K562 (cell line): ENCODE measurements around the gene GRIN2D. TPM values are rescaled to one million over a fixed set of nuclear protein-coding genes. Genes with fewer than 3 reads are reported as not detected.

Experiments used
- BCOR ChIP-seq: fragments of 450-650 bp; IDR thresholded peaks from 2 replicates; pipeline ENCODE4 v1.6.1; 2016
- BHLHE40 ChIP-seq: IDR thresholded peaks from 2 replicates; pipeline ENCODE4 v1.6.1; 2011; ENCODE audit warnings: low read length, improper control_type of control experiment
- EGR1 ChIP-seq: fragments of 450-650 bp; conservative IDR thresholded peaks from 2 replicates; pipeline ENCODE4 v1.6.1; 2017; ENCODE audit warnings: mild to moderate bottlenecking
- MCM2 ChIP-seq: fragments of 450-650 bp; IDR thresholded peaks from 2 replicates; pipeline ENCODE4 v1.6.1; 2017; ENCODE audit warnings: low read depth, mild to moderate bottlenecking
- MIER1 ChIP-seq: fragments of 450-650 bp; IDR thresholded peaks from 2 replicates; pipeline ENCODE4 v1.6.1; 2016; ENCODE audit warnings: antibody characterized with exemption, mild to moderate bottlenecking, low read depth
- MTA1 ChIP-seq: fragments of 450-650 bp; IDR thresholded peaks from 2 replicates; pipeline ENCODE4 v1.6.1; 2017; ENCODE audit warnings: borderline replicate concordance
- MXI1 ChIP-seq: IDR thresholded peaks from 2 replicates; pipeline ENCODE4 v1.6.1; 2011; ENCODE audit warnings: low read depth, mild to moderate bottlenecking, improper control_type of control experiment, low read length
- POLR2A ChIP-seq: fragments of 450-650 bp; conservative IDR thresholded peaks from 2 replicates; pipeline ENCODE4 v1.6.1; 2016
- RBFOX2 ChIP-seq: fragments of 200-400 bp; formaldehyde crosslinking; IDR thresholded peaks from 2 replicates; pipeline ENCODE4 v1.6.1; 2017; ENCODE audit warnings: low read depth, mild to moderate bottlenecking, low read length, moderate library complexity
- SMAD1 ChIP-seq: fragments of 150-350 bp; IDR thresholded peaks from 2 replicates; pipeline ENCODE4 v1.6.1; 2014; ENCODE audit warnings: low read length, low read depth; ENCODE audit not compliant: partially characterized antibody
- SRSF7 ChIP-seq: fragments of 200-400 bp; formaldehyde crosslinking; optimal IDR thresholded peaks from 2 replicates; pipeline ENCODE3; 2017; ENCODE audit warnings: mild to moderate bottlenecking, low read depth, low read length
- TAF1 ChIP-seq: IDR thresholded peaks from 2 replicates; pipeline ENCODE4 v1.6.1; 2011; ENCODE audit warnings: mild to moderate bottlenecking, low read length, moderate library complexity; ENCODE audit not compliant: insufficient read depth, control insufficient read depth, severe bottlenecking; ENCODE audit errors: extremely low read depth
- YY1 ChIP-seq, 3 experiments: IDR thresholded peaks; 2 replicates each; pipeline ENCODE4 v1.6.1; 2011; ENCODE audit warnings: low read length in 2 of 3, mild to moderate bottlenecking in 2 of 3, moderate library complexity in 2 of 3, borderline replicate concordance in 1 of 3, control low read depth in 1 of 3, low read depth in 1 of 3; ENCODE audit not compliant: insufficient read depth in 3 of 3, insufficient replicate concordance in 2 of 3, control insufficient read depth in 1 of 3, insufficient read length in 1 of 3; ENCODE audit errors: extremely low read depth in 1 of 3
- ZBTB7A ChIP-seq: IDR thresholded peaks from 2 replicates; pipeline ENCODE4 v1.6.1; 2011; ENCODE audit warnings: low read depth, mild to moderate bottlenecking, low read length, moderate library complexity, borderline replicate concordance; ENCODE audit not compliant: control insufficient read depth
- ZFP36 ChIP-seq: fragments of 150-350 bp; IDR thresholded peaks from 2 replicates; pipeline ENCODE4 v1.6.1; 2018; ENCODE audit warnings: low read length, low read depth; ENCODE audit not compliant: partially characterized antibody
- ZNF79 ChIP-seq: fragments of 250-450 bp; sonication (Bioruptor Pico); IDR thresholded peaks from 2 replicates; pipeline ENCODE4 v1.4.0; 2020; ENCODE audit warnings: low read depth, mild to moderate bottlenecking, moderate library complexity
- polyA plus RNA-seq, 8 experiments: library from polyadenylated mRNA; depleted of rRNA in 4 of 8; stranded (reverse) in 5 of 8; unstranded in 3 of 8; fragments of >200 nt; fragmentation: Nextera tagmentation in 2 of 8; fragmentation: Illumina TruSeq in 1 of 8; extraction: Ambion mirVana in 2 of 8; extraction: Trizol in 1 of 8; gene quantifications; 2 replicates each; pipeline versions ENCODE4 v1.2.1 to v1.2.3, GENCODE V29; 2011 to 2014; ENCODE audit warnings: inconsistent platforms in 1 of 8, missing spikeins in 1 of 8
- total RNA-seq, 7 experiments: library from RNA; depleted of rRNA in 6 of 7; stranded (reverse); fragments of >200 nt in 6 of 7; fragmentation: Illumina TruSeq in 2 of 7; extraction: Trizol in 2 of 7; gene quantifications; 2 replicates each; pipeline versions ENCODE4 v1.2.1 to v1.2.3, GENCODE V29; 2011 to 2021; ENCODE audit warnings: low replicate concordance in 1 of 7
- TF ChIP-seq, protein P1 (sequence below), 2 experiments: fragments of 450-650 bp; conservative IDR thresholded peaks; 2 replicates each; pipeline ENCODE4 v1.6.1; 2017; ENCODE audit warnings: mild to moderate bottlenecking in 2 of 2, moderate library complexity in 2 of 2
- TF ChIP-seq, protein P2 (sequence below), 2 experiments: fragments of 450-650 bp; IDR thresholded peaks; 2 replicates each; pipeline ENCODE4 v1.6.1; 2016
- TF ChIP-seq, protein P3 (sequence below), 2 experiments: IDR thresholded peaks; 2 replicates each; pipeline ENCODE4 v1.6.1; 2012; ENCODE audit warnings: improper control_type of control experiment in 2 of 2, low read depth in 2 of 2, low read length in 2 of 2, borderline replicate concordance in 1 of 2
- TF ChIP-seq, protein P4 (sequence below): sonication (generic); formaldehyde crosslinking; IDR thresholded peaks from 2 replicates; pipeline ENCODE4 v1.8.0; 2022; ENCODE audit warnings: mild to moderate bottlenecking, low read depth, missing genetic modification reagents

GRIN2D gene
- total and polyA plus RNA-seq, 9 of the 15 experiments (the other 6 are each of a cell fraction or from before 2014, with no cell fraction given) = 0.32 to 31.5 (median 1.8) TPM

DNA sequence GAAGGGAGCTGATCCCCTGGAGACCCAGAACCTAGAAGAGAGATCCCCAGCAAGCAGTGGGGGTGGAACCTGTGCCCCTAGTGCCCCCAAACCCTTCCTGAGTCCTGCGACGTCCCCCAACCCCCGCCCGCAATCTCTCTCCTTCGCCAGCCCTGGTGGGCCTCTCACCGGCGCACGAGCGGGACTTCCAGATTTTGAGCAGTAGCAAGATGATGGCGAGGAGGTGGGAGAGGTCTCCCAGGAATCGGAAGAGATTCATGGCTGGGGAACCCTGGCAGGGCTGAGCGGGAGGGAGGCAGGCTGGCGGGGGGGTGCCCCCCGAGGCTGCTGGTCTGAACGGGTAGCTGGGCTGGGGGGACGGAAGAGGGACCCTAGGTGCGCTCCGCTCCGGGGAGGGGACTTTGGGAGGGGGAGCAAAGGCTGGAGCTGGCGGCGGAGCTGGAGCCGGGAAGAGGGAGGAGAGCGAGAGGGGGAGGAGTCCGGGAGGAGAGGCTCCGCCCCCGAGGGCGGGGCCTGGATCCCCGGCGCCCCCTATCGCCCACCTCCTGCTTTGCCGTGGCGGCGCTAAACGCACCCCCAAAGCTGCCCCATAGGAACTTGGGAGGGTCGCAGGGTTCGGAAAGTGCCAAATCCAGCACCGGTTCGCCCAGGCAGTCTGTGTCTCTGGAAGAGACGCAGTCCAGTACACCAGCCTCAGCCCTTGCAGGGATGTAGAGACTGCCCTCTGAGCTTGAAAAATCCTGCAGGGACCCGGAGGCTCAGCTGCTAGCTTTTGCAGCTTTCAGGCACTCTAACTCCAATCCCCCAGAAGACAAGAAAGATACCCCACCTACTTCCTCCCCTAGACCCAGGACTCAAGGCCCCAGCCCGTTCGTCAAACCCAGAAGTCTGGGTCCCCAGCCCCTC, 2.1 kb upstream of the GRIN2D start, which contains the start of gene KDELR1 (continued):
- TF ChIP-seq, protein P1, sequence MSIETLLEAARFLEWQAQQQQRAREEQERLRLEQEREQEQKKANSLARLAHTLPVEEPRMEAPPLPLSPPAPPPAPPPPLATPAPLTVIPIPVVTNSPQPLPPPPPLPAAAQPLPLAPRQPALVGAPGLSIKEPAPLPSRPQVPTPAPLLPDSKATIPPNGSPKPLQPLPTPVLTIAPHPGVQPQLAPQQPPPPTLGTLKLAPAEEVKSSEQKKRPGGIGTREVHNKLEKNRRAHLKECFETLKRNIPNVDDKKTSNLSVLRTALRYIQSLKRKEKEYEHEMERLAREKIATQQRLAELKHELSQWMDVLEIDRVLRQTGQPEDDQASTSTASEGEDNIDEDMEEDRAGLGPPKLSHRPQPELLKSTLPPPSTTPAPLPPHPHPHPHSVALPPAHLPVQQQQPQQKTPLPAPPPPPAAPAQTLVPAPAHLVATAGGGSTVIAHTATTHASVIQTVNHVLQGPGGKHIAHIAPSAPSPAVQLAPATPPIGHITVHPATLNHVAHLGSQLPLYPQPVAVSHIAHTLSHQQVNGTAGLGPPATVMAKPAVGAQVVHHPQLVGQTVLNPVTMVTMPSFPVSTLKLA (conservative IDR thresholded peaks at IDR 0.05) = 0 out of 4 replicates have a peak, but pooled peaks of 1 of the 2 experiments have one; percentile 46
- TF ChIP-seq SMAD1 = peak; percentile 57
- TF ChIP-seq MIER1 = no peak
- TF ChIP-seq, protein P2, sequence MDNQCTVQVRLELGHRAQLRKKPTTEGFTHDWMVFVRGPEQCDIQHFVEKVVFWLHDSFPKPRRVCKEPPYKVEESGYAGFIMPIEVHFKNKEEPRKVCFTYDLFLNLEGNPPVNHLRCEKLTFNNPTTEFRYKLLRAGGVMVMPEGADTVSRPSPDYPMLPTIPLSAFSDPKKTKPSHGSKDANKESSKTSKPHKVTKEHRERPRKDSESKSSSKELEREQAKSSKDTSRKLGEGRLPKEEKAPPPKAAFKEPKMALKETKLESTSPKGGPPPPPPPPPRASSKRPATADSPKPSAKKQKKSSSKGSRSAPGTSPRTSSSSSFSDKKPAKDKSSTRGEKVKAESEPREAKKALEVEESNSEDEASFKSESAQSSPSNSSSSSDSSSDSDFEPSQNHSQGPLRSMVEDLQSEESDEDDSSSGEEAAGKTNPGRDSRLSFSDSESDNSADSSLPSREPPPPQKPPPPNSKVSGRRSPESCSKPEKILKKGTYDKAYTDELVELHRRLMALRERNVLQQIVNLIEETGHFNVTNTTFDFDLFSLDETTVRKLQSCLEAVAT (IDR thresholded peaks at IDR 0.05) = peak in 1 of 2 experiments; percentile 76; a peak in 2 of 4 replicates
- TF ChIP-seq, protein P3, sequence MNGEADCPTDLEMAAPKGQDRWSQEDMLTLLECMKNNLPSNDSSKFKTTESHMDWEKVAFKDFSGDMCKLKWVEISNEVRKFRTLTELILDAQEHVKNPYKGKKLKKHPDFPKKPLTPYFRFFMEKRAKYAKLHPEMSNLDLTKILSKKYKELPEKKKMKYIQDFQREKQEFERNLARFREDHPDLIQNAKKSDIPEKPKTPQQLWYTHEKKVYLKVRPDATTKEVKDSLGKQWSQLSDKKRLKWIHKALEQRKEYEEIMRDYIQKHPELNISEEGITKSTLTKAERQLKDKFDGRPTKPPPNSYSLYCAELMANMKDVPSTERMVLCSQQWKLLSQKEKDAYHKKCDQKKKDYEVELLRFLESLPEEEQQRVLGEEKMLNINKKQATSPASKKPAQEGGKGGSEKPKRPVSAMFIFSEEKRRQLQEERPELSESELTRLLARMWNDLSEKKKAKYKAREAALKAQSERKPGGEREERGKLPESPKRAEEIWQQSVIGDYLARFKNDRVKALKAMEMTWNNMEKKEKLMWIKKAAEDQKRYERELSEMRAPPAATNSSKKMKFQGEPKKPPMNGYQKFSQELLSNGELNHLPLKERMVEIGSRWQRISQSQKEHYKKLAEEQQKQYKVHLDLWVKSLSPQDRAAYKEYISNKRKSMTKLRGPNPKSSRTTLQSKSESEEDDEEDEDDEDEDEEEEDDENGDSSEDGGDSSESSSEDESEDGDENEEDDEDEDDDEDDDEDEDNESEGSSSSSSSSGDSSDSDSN (IDR thresholded peaks at IDR 0.05; ENCODE audit: borderline replicate concordance in 1 of 2, low read depth in 2 of 2, low read length in 2 of 2) = no peak
- TF ChIP-seq YY1 (IDR thresholded peaks at IDR 0.05; ENCODE audit: borderline replicate concordance in 1 of 3, control insufficient read depth in 1 of 3, extremely low read depth in 1 of 3, insufficient read depth in 3 of 3, insufficient read length in 1 of 3, insufficient replicate concordance in 2 of 3, low read depth in 1 of 3, low read length in 2 of 3) = peak in 1 of 3 experiments; percentile 45
- TF ChIP-seq MCM2 = no peak
- no peak for TF ChIP-seq MTA1
- no peak for TF ChIP-seq MXI1
- peak; percentile 63 for TF ChIP-seq TAF1
- no peak for TF ChIP-seq BHLHE40
- TF ChIP-seq EGR1 = 0 out of 2 replicates have a peak, but pooled peaks have one; percentile 25
- TF ChIP-seq ZNF79 (CRISPR knock-in tag) = no peak
- TF ChIP-seq SRSF7 = no peak
- no peak for TF ChIP-seq ZFP36
- TF ChIP-seq RBFOX2 = peak; percentile 79
- TF ChIP-seq ZBTB7A = peak; percentile 92
- no peak for TF ChIP-seq BCOR
- peak; percentile 79 for TF ChIP-seq POLR2A
- TF ChIP-seq, protein P4, sequence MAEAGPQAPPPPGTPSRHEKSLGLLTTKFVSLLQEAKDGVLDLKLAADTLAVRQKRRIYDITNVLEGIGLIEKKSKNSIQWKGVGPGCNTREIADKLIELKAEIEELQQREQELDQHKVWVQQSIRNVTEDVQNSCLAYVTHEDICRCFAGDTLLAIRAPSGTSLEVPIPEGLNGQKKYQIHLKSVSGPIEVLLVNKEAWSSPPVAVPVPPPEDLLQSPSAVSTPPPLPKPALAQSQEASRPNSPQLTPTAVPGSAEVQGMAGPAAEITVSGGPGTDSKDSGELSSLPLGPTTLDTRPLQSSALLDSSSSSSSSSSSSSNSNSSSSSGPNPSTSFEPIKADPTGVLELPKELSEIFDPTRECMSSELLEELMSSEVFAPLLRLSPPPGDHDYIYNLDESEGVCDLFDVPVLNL (CRISPR knock-in tag) = no peak
